Kidney epithelial cell (primary cell): ENCODE data around the gene WARS2. TPM values are rescaled to one million over a fixed set of nuclear protein-coding genes. Genes with fewer than 3 reads are reported as not detected.
"Not testable (repeated sequence)": the region's sequence is repeated elsewhere in the genome, so short reads cannot be mapped to it uniquely, and the experiment has no call there.

Experiments
- DNase-seq: peaks from one replicate; pipeline ENCODE4 v3.0.0-alpha.2; 2010; ENCODE audit warnings: low read depth
- H3K27me3 ChIP-seq: 2 replicates; pipeline ENCODE4 v1.6.0; 2011; ENCODE audit warnings: low read length; ENCODE audit not compliant: control insufficient read depth, insufficient read depth
- H3K36me3 ChIP-seq: 2 replicates; pipeline ENCODE4 v1.5.1; 2011; ENCODE audit warnings: low read length; ENCODE audit not compliant: control insufficient read depth, insufficient read depth
- H3K4me3 ChIP-seq: 2 replicates; pipeline ENCODE4 v1.5.1; 2011; ENCODE audit warnings: low read depth, mild to moderate bottlenecking, control low read depth, low read length
- CTCF ChIP-seq: IDR thresholded peaks from 2 replicates; pipeline ENCODE4 v1.5.1; 2011; ENCODE audit warnings: mild to moderate bottlenecking, moderate library complexity, low read length, control low read depth, inconsistent platforms; ENCODE audit not compliant: insufficient read depth, poor library complexity, severe bottlenecking
- total RNA-seq: library from RNA; depleted of rRNA; stranded (reverse); fragments of >200 nt; gene quantifications from 2 replicates; pipeline ENCODE4 v1.2.3, GENCODE V29; 2015

WARS2 gene
- total RNA-seq, 1 donor from 2014 or later = 18.7 TPM

- H3K27me3 ChIP-seq = no peaks in the 10 kb centered on the region
- no peak overlapping the region for H3K4me3 ChIP-seq
- no peaks in the 10 kb centered on the region for H3K36me3 ChIP-seq
- TF ChIP-seq CTCF = no peak
- no peak for DNase-seq
Observed at GRCh38 chr1:119159111-119159510, 18.7 kb upstream of the WARS2 start.

DNA sequence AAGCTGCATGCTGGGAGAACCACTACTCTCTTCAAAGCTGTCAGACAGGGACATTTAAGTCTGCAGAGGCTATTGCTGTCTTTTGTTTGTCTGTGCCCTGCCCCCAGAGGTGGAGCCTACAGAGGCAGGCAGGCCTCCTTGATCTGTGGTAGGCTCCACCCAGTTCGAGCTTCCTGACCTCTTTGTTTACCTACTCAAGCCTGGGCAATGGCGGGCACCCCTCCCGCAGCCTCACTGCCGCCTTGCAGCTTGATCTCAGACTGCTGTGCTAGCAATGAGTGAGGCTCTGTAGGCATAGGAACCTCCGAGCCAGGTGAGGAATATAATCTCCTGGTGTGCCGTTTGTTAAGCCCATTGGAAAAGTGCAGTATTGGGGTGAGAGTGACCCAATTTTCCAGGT, 16.3 kb upstream of the WARS2 start:
- not testable (repeated sequence) for H3K4me3 ChIP-seq, DNase-seq, H3K27me3 ChIP-seq, H3K36me3 ChIP-seq

DNA sequence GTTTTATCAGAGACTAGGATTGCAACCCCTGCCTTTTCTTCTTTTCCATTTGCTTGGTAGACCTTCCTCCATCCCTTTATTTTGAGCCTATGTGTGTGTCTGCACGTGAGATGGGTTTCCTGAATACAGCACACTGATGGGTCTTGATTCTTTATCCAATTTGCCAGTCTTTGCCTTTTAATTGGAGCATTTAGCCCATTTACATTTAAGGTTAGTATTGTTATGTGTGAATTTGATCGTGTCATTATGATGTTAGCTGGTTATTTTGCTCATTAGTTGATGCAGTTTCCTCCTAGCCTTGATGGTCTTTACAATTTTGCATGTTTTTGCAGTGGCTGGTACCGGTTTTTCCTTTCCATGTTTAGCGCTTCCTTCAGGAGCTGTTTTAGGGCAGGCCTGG, 14.6 kb upstream of the WARS2 start:
- not testable (repeated sequence) for DNase-seq, H3K36me3 ChIP-seq, H3K4me3 ChIP-seq, H3K27me3 ChIP-seq

DNA sequence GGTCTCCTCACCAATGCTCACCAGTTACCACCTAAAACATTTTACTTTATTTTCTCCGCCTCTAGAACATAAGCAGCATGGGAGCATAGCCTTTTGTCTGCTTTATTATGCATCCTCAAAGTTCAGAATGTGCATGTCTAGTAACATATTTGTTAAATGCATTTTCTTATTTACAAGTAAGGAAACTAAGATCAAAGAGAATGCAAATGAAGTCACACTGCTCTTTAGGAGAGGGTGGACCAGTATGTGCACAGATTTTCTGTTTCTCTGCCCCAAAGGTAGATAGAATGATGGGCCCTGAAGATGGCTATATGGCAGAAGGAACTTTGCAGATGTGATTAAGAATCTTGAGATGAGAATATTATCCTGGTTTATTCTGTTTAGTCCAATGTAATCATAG, 9.7 kb upstream of the WARS2 start:
- Histone ChIP-seq H3K4me3 (no peak overlapping the region), H3K27me3 (no peaks in the 10 kb centered on the region), H3K36me3 (no peaks in the 10 kb centered on the region)
- DNase-seq = no peak
- TF ChIP-seq CTCF = no peak

GRCh38 chr1:119147661-119148090, 7.2 kb upstream of the WARS2 start:
- no peak for DNase-seq
- TF ChIP-seq CTCF = no peak

DNA sequence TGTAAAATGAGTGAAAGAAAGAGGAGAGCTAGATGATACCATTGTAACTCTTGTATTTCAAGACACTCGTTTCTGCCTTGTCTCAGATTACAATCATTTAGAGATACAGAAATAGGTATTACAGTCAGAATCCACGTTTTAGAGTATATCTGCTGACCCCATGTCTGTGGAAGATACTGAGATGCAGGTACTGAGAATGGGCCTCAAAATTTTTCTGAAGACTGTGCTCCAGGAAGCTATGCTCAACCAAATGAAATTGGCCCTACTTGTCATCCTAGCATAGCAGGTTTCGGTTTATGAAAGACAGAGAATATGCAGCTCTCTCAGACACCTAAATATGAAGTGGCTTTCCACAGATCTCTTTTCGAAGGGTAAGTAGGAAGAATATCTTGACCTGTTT, 6.0 kb upstream of the WARS2 start:
- no peak for TF ChIP-seq CTCF
- Histone ChIP-seq H3K27me3 (no peaks in the 10 kb centered on the region), H3K4me3 (no peak overlapping the region), H3K36me3 (no peaks in the 10 kb centered on the region)
- no peak for DNase-seq

More at GRCh38 chr1:119147661-119148090, 7.2 kb upstream of the WARS2 start:
- no peaks in the 10 kb centered on the region for H3K27me3 ChIP-seq
- no peak overlapping the region for H3K4me3 ChIP-seq
- H3K36me3 ChIP-seq = no peaks in the 10 kb centered on the region

- Histone ChIP-seq H3K27me3 (no peaks in the 10 kb centered on the region), H3K4me3 (no peak overlapping the region), H3K36me3 (no peaks in the 10 kb centered on the region)
- DNase-seq = no peak
- no peak for TF ChIP-seq CTCF
Observed at GRCh38 chr1:119144813-119145212, 4.4 kb upstream of the WARS2 start.
